GM04504 (cell line): ENCODE measurements around the gene DMKN.
"Not testable (repeated sequence)": the region's sequence is repeated elsewhere in the genome, so short reads cannot be mapped to it uniquely, and the experiment has no call there.

Experiments
- DNase-seq: peaks from one replicate; pipeline ENCODE4 v3.0.0-alpha.2; 2012; ENCODE audit warnings: low read depth

The DMKN gene

DNA sequence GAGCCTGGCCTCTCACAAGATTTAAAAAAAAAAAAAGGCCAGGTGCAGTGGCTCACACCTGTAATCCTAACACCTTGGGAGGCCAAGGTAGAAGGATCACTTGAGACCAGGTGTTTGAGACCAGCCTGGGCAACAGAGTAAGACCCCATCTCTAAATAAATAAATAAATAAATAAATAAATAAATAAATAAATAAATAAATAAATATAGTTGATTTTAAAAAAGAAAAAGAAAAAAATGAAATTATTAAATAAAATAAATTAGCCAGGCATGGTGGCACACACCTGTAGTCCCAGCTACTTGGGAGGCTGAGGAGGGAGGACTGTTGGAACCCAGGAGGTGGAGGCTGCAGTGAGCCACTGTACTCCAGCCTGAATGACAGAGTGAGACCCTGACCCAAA, 51.7 kb downstream of the DMKN start:
- not testable (repeated sequence) for DNase-seq

DNA sequence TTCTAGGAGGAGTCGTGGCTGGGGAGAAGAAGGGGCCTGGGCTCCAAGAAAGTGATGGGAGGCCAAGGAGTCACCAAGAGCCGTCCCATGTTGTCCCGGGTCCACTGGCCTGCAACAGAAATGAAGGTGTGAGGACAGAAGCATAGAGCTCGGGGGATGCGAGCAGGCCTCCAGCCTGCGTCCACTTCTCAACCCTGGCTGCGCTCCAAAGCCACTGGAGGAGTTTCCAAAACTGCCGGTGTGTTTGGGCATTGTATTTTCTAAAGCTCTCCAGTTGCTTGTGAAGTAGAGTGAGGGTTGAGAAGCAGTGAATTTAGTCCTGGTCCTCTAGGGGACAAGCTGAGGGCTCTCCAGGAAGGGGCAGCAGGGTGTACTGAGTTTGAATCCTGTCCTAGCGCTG, 52.4 kb downstream of the DMKN start:
- no peak for DNase-seq

DNA sequence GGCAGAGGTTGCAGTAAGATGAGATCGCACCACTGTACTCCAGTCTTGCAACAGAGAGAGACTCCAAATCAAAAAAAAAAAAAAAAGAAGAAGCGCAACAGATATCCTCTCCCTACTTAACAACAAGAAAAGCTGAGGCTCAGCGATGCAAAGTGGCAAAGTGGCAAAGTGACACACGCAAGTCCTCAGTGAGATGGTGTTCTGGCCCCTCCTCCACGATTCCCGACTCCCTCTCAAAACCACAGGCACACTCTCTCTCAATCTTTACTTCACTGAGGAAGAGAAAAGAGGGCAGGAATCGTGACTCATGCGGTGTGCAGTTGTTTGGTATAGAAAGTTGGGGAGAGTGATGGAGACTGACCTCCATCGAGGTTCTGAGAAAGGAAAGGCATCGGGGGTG, 52.8 kb downstream of the DMKN start:
- no peak for DNase-seq

DNA sequence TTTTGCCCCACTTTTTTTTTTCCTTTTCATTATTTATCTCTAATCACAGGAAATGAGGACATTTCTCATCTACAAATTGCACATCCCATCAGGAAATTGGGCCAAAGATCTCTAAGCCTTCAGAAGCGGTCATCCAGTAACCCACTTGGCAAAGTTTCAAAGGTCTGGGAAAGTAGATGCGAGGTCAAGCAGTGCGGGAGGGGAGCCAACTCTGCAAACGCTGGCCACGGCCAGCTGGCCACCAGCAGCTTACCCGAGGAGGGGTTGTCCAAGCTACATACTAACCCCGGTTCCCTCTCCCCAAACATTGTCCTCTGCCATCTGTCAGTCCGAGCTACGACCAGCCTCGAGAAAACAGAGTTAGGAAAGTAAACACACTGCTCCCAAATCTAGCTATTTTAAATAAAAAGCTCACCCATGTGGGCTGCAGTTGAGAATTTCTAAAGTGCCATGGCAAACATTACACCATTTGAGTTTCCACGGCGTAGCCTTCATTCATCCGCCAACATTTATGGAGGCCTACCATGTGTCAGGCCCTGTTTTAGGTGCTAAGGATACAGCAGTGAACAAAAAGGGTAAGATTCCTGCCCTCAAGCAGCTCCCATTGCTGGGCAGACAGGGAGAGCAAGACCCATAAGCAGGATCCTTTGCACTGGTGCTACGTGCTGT, 53.9 kb downstream of the DMKN start:
- DNase-seq: no peak

DNA sequence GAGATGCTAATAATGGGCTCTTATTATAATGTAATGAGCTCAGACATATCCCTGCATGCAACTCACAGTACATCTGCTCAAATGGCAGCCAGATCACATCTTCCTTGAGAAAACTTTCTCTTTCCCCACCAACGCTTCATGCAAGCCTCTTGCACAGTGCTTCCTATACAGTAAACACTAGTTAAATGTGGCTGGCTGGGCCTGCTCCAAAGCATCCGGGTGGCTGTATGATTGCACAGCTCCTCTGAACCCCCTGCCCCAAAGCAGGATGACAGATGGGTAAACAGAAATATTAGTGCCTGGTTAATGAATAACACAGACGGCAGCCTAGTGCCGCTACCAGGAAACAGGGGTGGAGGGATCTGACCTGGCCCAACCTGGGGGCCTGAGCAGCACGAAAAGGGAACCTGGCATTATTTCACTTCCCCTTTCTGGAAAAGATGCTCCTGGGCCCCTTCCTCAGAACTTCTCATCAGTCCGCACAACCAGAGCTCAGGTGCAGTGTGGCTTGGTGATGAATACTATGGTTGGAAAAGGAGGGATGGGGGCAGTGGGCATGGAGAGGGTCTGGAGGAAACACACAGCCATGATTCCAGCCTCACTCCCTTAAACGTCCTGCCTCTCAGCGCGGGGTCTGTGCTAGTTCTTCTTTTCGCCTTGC, 54.6 kb downstream of the DMKN start:
- DNase-seq: no peak

DNA sequence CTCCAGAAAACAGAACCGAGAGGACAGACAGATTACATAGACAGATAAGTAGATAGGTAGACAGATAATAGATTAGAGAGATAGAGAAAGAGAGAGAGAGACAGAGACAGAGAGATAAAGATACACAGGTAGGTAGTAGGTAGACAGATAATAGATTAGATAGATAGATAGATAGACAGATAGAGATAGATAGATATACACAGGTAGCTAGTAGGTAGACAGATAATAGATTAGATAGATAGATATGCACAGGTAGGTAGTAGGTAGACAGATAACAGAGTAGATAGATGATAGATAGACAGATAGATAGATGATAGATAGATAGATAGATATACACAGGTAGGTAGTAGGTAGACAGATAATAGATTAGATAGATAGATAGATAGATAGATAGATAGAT, 55.3 kb downstream of the DMKN start:
- no peak for DNase-seq

DNA sequence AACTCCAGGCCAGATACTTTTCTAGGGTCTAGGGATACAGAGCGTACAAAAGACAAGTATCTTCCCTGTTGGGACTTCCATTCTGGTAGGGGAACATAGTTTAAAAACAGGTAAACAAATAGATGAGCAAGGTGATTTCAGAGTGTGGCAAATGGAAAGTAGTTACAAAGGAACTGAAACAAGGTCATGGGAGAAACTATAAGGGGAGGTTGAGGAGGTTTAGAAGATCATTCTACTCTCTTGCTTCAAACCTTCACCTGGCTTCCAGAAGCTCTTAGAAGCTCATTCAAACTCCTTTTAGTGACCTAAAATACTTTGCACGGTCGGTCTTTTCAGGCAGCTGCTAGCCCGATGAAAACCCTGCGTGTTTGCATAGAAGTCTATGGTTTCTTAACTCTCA, 56.3 kb downstream of the DMKN start:
- DNase-seq: no peak

DNA sequence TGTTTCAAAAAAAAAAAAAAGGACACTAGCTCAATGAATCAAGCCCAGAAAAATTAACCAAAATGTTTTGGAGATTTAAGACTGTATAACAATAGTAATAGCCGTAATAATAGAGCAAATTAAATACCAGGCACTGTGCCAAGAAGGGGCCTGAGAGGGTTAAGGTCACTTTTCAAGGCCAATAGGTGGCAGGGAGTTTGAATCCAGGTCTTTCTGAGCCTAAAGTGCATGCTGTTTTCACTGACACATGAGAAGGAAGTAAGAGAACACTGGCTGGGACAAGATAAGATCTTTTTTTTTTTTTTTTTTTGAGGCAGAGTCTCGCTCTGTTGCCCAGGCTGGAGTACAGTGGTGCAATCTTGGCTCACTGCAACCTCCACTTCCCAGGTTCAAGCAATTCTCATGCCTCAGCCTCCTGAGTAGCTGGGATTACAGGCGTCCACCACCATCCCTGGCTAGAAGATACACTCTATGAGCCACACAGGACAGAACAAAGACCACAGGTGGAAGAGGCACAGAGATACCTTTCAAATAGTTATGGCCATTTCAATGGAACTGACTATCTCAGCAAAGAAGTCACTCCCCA, 57.7 kb downstream of the DMKN start:
- DNase-seq: no peak

DNA sequence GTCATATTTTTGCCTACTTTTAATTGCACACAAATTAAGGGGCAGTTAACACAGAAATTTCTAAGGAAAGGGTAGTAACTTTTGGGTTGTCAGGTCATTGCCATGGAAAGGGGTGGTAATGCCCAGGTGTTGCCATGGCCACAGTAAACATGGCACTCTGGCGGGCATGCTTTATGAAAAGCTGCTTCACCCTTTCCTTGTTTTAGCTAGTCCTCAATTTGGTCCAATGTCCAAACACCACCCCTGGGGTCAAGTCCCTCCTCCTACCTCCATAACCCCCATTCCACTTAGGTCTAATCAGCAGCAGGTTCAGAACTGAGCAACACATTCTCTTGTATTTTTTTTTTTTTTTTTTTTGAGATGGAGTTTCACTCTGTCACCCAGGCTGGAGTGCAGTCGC, 58.8 kb downstream of the DMKN start:
- DNase-seq: no peak

DNA sequence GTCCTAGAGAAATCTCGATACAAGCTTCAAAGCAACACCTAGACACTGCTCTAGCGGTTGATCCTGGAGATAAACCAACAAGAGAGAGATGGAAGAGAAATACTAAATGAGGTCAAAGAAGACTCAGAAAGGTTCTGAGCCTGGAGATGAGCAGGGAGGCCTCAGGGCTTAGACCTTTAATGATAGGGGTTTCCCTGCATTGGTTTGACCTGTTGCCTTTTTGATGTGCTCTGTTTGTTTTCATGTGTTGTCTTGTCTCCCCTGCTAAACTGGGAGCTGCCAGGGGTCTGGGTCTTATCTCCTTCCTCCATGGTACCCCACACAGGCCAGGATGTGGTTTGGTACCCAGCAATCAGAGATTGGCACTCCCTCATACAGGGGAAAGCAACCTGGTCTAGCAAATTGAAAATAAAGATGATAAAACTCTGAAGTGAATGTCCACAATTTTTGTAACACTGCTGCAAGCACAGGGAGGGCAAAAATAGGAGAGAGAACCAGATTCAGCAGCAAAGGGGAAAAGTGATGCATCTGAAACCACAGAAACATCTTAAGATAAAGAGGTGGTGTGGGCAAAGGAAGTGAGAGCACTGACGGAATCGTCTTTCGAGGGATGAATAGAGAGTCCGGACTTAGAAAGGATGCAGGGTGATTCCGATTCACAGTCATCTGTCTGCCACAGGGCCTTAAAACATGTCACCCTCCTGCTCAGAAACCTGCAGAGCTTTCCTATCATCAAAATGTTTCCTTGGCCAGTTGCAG, 61.9 kb downstream of the DMKN start:
- no peak for DNase-seq

DNA sequence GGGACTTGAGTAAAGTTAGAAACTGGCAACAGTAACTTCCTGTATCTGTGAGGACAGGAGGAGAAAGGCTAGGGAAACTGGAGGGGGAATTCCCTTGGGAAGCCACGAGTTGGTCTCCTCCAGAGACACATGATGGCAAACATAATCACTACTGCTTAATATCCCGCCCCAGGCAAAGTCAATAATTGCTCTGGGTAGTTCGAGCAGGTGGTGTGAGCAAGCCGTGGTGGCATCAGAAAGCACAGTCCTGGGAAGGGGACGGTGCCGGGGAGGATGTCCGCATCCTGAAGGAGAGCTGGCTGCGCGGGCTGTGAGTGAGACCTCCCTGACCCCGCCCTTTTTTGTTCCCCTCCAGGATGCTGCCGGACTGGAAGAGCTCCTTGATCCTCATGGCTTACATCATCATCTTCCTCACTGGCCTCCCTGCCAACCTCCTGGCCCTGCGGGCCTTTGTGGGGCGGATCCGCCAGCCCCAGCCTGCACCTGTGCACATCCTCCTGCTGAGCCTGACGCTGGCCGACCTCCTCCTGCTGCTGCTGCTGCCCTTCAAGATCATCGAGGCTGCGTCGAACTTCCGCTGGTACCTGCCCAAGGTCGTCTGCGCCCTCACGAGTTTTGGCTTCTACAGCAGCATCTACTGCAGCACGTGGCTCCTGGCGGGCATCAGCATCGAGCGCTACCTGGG, 63.9 kb downstream of the DMKN start:
- no peak for DNase-seq

DNA sequence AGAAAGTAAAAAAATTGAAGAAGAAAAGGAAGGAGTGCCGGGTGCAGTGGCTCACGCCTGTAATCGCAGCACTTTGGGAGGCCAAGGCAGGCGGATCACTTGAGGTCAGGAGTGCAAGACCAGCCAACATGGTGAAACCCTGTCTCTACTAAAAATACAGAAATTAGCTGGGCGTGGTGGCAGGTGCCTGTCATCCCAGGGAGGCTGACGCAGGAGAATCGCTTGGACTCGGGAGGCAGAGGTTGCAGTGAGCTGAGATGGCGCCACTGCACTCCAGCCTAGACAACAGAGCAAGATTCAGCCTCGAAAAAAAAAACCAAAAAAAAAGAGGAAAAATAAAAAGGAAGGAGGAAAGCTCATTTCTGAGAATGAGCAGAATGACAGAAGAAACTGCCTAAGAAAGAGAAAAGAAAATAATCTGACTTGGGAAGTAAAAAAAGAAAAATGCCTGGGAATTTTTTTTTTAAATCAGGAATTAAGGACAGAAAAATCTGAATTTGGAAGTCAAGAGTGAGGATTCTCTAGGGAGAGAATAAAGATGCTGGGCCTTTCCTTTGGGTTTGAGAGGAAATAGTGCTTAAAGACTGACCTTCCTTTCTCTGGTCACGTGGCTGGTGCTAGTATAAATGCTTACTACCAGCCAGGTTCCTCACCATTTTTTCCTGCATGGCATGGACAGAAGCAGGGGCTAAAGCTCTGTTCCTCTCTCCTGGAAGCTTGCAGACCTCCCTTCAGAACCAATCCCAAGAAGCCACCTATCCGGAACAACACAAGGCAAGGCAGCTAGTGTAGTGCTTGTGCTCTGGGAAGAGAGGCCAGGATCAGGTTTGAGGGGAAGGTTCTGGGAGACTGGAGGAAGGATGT, 65.6 kb downstream of the DMKN start, which contains the start of gene FFAR2:
Gene FFAR2 (plus strand): TSS at position 652 of the 864 bp plus-strand sequence. CDS start 1,458 bp downstream, outside the sequence.
- no peak for DNase-seq
